Uterus (tissue), 4 donors: ENCODE data around the gene ZBTB40. TPM values are rescaled to one million over a fixed set of nuclear protein-coding genes. Genes with fewer than 3 reads are reported as not detected.

Source experiments
- DNase-seq, 2 donors: peaks; one replicate each; pipeline ENCODE4 v3.0.0-alpha.2; 2019 to 2020
- H3K27ac ChIP-seq, 2 donors: fragments of 200-600 bp; sonication (generic); 1 replicate in 1 of 2; 2 replicates in 1 of 2; pipeline ENCODE4 v1.5.1; 2016 to 2018
- H3K27me3 ChIP-seq, 2 donors: fragments of 200-600 bp; sonication (generic); one replicate each; pipeline ENCODE4 v1.5.1; 2018 to 2019; ENCODE audit warnings: control low read depth in 1 of 2
- H3K36me3 ChIP-seq, 2 donors: fragments of 200-600 bp; sonication (generic); one replicate each; pipeline ENCODE4 v1.5.1; 2019; ENCODE audit warnings: control low read depth in 1 of 2
- H3K4me1 ChIP-seq, 2 donors: fragments of 200-600 bp; sonication (generic); one replicate each; pipeline ENCODE4 v1.5.1; 2018 to 2019; ENCODE audit warnings: control low read depth in 1 of 2
- H3K4me3 ChIP-seq, 2 donors: fragments of 200-600 bp; sonication (generic); 1 replicate in 1 of 2; 2 replicates in 1 of 2; pipeline ENCODE4 v1.5.1; 2018 to 2019; ENCODE audit warnings: mild to moderate bottlenecking in 1 of 2
- H3K9me3 ChIP-seq, 2 donors: fragments of 200-600 bp; sonication (generic); one replicate each; pipeline ENCODE4 v1.5.1; 2019; ENCODE audit warnings: control low read depth in 1 of 2
- CTCF ChIP-seq, 4 experiments: fragments of 200-600 bp in 2 of 4; fragments of 450-650 bp in 2 of 4; sonication (generic) in 2 of 4; IDR thresholded peaks; one replicate each; pipeline ENCODE4 v1.5.1; 2016 to 2019; ENCODE audit warnings: antibody characterized with exemption in 4 of 4, mild to moderate bottlenecking in 2 of 4, moderate library complexity in 1 of 4
- POLR2A ChIP-seq, 2 donors: fragments of 450-650 bp; IDR thresholded peaks; one replicate each; pipeline ENCODE4 v1.6.1; 2016; ENCODE audit warnings: antibody characterized with exemption in 2 of 2, mild to moderate bottlenecking in 1 of 2, moderate library complexity in 1 of 2
- intact Hi-C: fragments of 100-400 bp; cut with DNase I; formaldehyde crosslinking; loops from one replicate; pipeline ENCODE4 v1.15.1; 2023; ENCODE audit warnings: low total_unique reads
- total RNA-seq, 4 donors: library from RNA; depleted of rRNA in 3 of 4; stranded (reverse); fragments of >200 nt in 3 of 4; gene quantifications; one replicate each; pipeline versions ENCODE4 v1.1.0 to v1.2.4, GENCODE V29; 2014 to 2023
- donor health status: DM: yes; HTN: yes; CAD: no.

ZBTB40 gene
- total RNA-seq, 4 donors from 2014 or later, result 8.2 to 34.2 (median 16.6) TPM

GRCh38 chr1:22413799-22414198 lies 37.9 kb upstream of the ZBTB40 start:
- no peak for DNase-seq
- peaks cover 0 to 5% of the 10 kb centered on the region in 2 donors for H3K4me1 ChIP-seq
- no peaks in the 10 kb centered on the region for H3K9me3 ChIP-seq
- no peak overlapping the region for H3K4me3 ChIP-seq
- H3K36me3 ChIP-seq, result no peaks in the 10 kb centered on the region
- H3K27me3 ChIP-seq, result no peaks in the 10 kb centered on the region
- H3K27ac ChIP-seq, result no peak overlapping the region
- TF ChIP-seq POLR2A (IDR thresholded peaks at IDR 0.05) (no peak), CTCF (IDR thresholded peaks at IDR 0.05) (no peak)
- intact Hi-C loops, result no loop called here

GRCh38 chr1:22414244-22414751 lies 37.4 kb upstream of the ZBTB40 start:
- Histone ChIP-seq H3K4me3 (no peak overlapping the region), H3K4me1 (peaks cover 0 to 6% of the 10 kb centered on the region in 2 donors), H3K36me3 (no peaks in the 10 kb centered on the region), H3K27ac (no peak overlapping the region), H3K9me3 (no peaks in the 10 kb centered on the region), H3K27me3 (no peaks in the 10 kb centered on the region)
- no peak for TF ChIP-seq CTCF (IDR thresholded peaks at IDR 0.05)
- TF ChIP-seq POLR2A (IDR thresholded peaks at IDR 0.05), result no peak
- DNase-seq, result no peak
- intact Hi-C loops, result no loop called here

- TF ChIP-seq CTCF (IDR thresholded peaks at IDR 0.05), result no peak
- TF ChIP-seq POLR2A (IDR thresholded peaks at IDR 0.05), result no peak
- intact Hi-C loops, result loop anchor here (5.0 kb wide), 1 partner anchor 227 kb away; the partner anchor contains the start of gene C1QC
- no peaks in the 10 kb centered on the region for H3K36me3 ChIP-seq
- no peak overlapping the region for H3K4me3 ChIP-seq
- peaks cover 0 to 6% of the 10 kb centered on the region in 2 donors for H3K4me1 ChIP-seq
- no peaks in the 10 kb centered on the region for H3K9me3 ChIP-seq
- no peak for DNase-seq
- H3K27me3 ChIP-seq, result no peaks in the 10 kb centered on the region
- no peak overlapping the region for H3K27ac ChIP-seq
Measured at GRCh38 chr1:22415489-22415888, 36.2 kb upstream of the ZBTB40 start.

GRCh38 chr1:22416555-22417454 lies 34.8 kb upstream of the ZBTB40 start:
- no peaks in the 10 kb centered on the region for H3K27me3 ChIP-seq
- no peak overlapping the region for H3K27ac ChIP-seq
- peaks cover 0 to 6% of the 10 kb centered on the region in 2 donors for H3K4me1 ChIP-seq
- H3K36me3 ChIP-seq, result no peaks in the 10 kb centered on the region
- intact Hi-C loops, result loop anchor here (5.0 kb wide), 1 partner anchor 225 kb away; the partner anchor contains the start of gene C1QC
- TF ChIP-seq POLR2A (IDR thresholded peaks at IDR 0.05) (no peak), CTCF (IDR thresholded peaks at IDR 0.05) (peak; percentile 30 to 87 (median 67))
- H3K9me3 ChIP-seq, result no peaks in the 10 kb centered on the region
- no peak overlapping the region for H3K4me3 ChIP-seq
- peak; percentile 28 to 62 for DNase-seq

- Histone ChIP-seq H3K36me3 (no peaks in the 10 kb centered on the region), H3K9me3 (no peaks in the 10 kb centered on the region), H3K4me3 (no peak overlapping the region), H3K27me3 (no peaks in the 10 kb centered on the region), H3K27ac (no peak overlapping the region), H3K4me1 (peaks cover 0 to 6% of the 10 kb centered on the region in 2 donors)
- no peak for TF ChIP-seq CTCF (IDR thresholded peaks at IDR 0.05)
- TF ChIP-seq POLR2A (IDR thresholded peaks at IDR 0.05), result no peak
- DNase-seq, result no peak
- intact Hi-C loops, result loop anchor here (5.0 kb wide), 1 partner anchor 225 kb away; the partner anchor contains the start of gene C1QC
Measured at GRCh38 chr1:22417466-22417865, 34.2 kb upstream of the ZBTB40 start.
